Thyroid gland (tissue), 4 donors: ENCODE results near the gene NR6A1. TPM values are rescaled to one million over a fixed set of nuclear protein-coding genes. Genes with fewer than 3 reads are reported as not detected.

Source experiments
- DNase-seq, 2 donors: peaks; one replicate each; pipeline ENCODE4 v3.0.0-alpha.2; 2019
- H3K27ac ChIP-seq, 3 donors: fragments of 200-600 bp; sonication (generic); 1 replicate in 2 of 3; 2 replicates in 1 of 3; pipeline ENCODE4 v1.5.1; 2016 to 2019; ENCODE audit warnings: mild to moderate bottlenecking in 1 of 3, moderate library complexity in 1 of 3
- H3K27me3 ChIP-seq: fragments of 200-600 bp; sonication (generic); one replicate; pipeline ENCODE4 v1.5.1; 2019
- H3K36me3 ChIP-seq, 2 donors: fragments of 200-600 bp; sonication (generic); one replicate each; pipeline ENCODE4 v1.5.1; 2016 to 2019
- H3K4me1 ChIP-seq, 2 donors: fragments of 200-600 bp; sonication (generic); one replicate each; pipeline ENCODE4 v1.5.1; 2017 to 2019
- H3K4me3 ChIP-seq, 3 donors: fragments of 200-600 bp; sonication (generic); replicated peaks in 1 of 3; 1 replicate in 2 of 3; 2 replicates in 1 of 3; pipeline ENCODE4 v1.5.1; 2016; ENCODE audit warnings: mild to moderate bottlenecking in 1 of 3
- H3K9me3 ChIP-seq: fragments of 200-600 bp; sonication (generic); one replicate; pipeline ENCODE4 v1.5.1; 2017
- CTCF ChIP-seq, 6 experiments: fragments of 200-600 bp in 3 of 6; fragments of 450-650 bp in 3 of 6; sonication (generic) in 3 of 6; IDR thresholded peaks; one replicate each; pipeline ENCODE4 v1.5.1; 2016 to 2019; ENCODE audit warnings: antibody characterized with exemption in 6 of 6, mild to moderate bottlenecking in 2 of 6, inconsistent platforms in 1 of 6, moderate library complexity in 1 of 6
- POLR2A ChIP-seq, 2 donors: fragments of 450-650 bp; IDR thresholded peaks; one replicate each; pipeline ENCODE4 v1.6.1; 2017; ENCODE audit warnings: antibody characterized with exemption in 2 of 2, mild to moderate bottlenecking in 2 of 2, moderate library complexity in 1 of 2
- WGBS, 2 donors: methylation state at CpG; one replicate each; pipeline ENCODE4 v1.1.5; 2017; 5-methylcytosine and 5-hydroxymethylcytosine counted together
- intact Hi-C: fragments of 100-400 bp; cut with DNase I; formaldehyde crosslinking; loops from one replicate; pipeline ENCODE4 v1.15.1; 2023
- total RNA-seq, 4 donors: library from RNA; depleted of rRNA; stranded (reverse); fragments of >200 nt; gene quantifications; one replicate each; pipeline ENCODE4 v1.2.3, GENCODE V29; 2016

NR6A1 gene
- total RNA-seq, 4 donors from 2014 or later, result 15.3 to 25.0 (median 19.3) TPM

GRCh38 chr9:124499216-124499615, 271.9 kb downstream of the NR6A1 start:
- Histone ChIP-seq H3K27me3 (peaks cover 23% of the 10 kb centered on the region), H3K36me3 (no peaks in the 10 kb centered on the region)

GRCh38 chr9:124498499-124499146, 272.5 kb downstream of the NR6A1 start:
- intact Hi-C loops, result no loop called here
- WGBS, 2 donors, result 55 to 80% methylated on average over 3 to 11 of the region's 15 CpGs
- TF ChIP-seq POLR2A (IDR thresholded peaks at IDR 0.05), result no peak
- no peak for TF ChIP-seq CTCF (IDR thresholded peaks at IDR 0.05)
- Histone ChIP-seq H3K27ac (no peak overlapping the region), H3K36me3 (no peaks in the 10 kb centered on the region), H3K9me3 (no peaks in the 10 kb centered on the region), H3K27me3 (peaks cover 19% of the 10 kb centered on the region), H3K4me3 (no peak overlapping the region), H3K4me1 (peaks cover 0 to 10% of the 10 kb centered on the region in 2 donors)
- DNase-seq, result no peak

More at GRCh38 chr9:124499216-124499615, 271.9 kb downstream of the NR6A1 start:
- intact Hi-C loops, result no loop called here
- DNase-seq, result no peak
- Histone ChIP-seq H3K27ac (no peak overlapping the region), H3K4me3 (no peak overlapping the region), H3K9me3 (no peaks in the 10 kb centered on the region), H3K4me1 (peaks cover 3 to 16% of the 10 kb centered on the region in 2 donors)
- TF ChIP-seq POLR2A (IDR thresholded peaks at IDR 0.05) (no peak), CTCF (IDR thresholded peaks at IDR 0.05) (no peak)
- 83 to 90% methylated on average over 3 of the region's 3 CpGs for WGBS, 2 donors

GRCh38 chr9:124498040-124498439, 273.1 kb downstream of the NR6A1 start:
- Histone ChIP-seq H3K27me3 (peaks cover 13% of the 10 kb centered on the region), H3K27ac (no peak overlapping the region), H3K9me3 (no peaks in the 10 kb centered on the region), H3K4me1 (peaks cover 0 to 4% of the 10 kb centered on the region in 2 donors), H3K4me3 (no peak overlapping the region), H3K36me3 (no peaks in the 10 kb centered on the region)
- no peak for DNase-seq
- TF ChIP-seq CTCF (IDR thresholded peaks at IDR 0.05) (no peak), POLR2A (IDR thresholded peaks at IDR 0.05) (no peak)
- WGBS, 2 donors, result 69 to 75% methylated on average over 6 of the region's 6 CpGs
- intact Hi-C loops, result no loop called here

DNA sequence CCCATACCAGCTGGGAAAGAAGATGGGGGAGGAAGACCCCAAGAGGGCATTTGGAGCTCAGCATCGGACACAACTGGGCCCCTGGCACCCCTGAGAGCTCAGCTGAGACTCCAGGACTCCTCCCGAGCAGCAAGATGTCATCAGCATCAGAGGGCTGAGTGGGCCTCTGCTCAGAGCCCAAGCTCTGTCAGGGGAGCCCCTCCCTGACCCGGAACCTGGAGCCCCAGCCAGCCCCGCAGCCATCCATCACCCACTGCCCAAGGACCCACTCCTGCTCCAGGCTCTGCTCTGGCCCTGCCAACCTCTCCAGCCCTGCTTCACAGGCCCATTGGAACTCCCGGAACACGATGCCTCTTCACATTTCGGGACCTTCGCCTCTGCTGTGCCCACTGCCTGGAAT, 273.7 kb downstream of the NR6A1 start:
- H3K4me1 ChIP-seq, result no peaks in the 10 kb centered on the region
- H3K27me3 ChIP-seq, result peaks cover 7% of the 10 kb centered on the region
- H3K27ac ChIP-seq, result no peak overlapping the region
- intact Hi-C loops, result no loop called here
- no peak for DNase-seq
- H3K36me3 ChIP-seq, result no peaks in the 10 kb centered on the region
- 90 to 94% methylated on average over 8 of the region's 8 CpGs for WGBS, 2 donors
- TF ChIP-seq POLR2A (IDR thresholded peaks at IDR 0.05) (no peak), CTCF (IDR thresholded peaks at IDR 0.05) (no peak)
- H3K4me3 ChIP-seq, result no peak overlapping the region
- H3K9me3 ChIP-seq, result no peaks in the 10 kb centered on the region

DNA sequence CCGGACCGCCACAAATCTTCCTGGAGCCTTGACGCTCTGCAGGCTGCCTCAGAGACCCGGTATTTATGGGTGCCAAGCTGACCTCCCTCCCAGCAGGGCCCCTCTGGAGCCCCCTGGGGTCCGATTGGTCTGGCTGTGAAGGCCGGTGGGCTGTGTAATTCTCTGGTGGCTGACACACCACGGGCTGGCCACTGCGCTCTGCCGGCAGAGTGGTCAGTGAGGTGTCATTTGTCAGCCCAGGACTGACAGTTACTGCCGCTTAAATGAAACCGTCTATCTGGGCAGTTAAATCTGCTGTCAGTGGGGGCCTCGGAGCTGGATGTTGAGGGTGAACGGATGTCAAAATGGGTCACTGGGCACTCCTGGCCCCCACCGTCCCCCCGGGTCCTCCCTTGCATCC, 274.6 kb downstream of the NR6A1 start:
- WGBS, 2 donors, result 89% methylated on average over 4 to 14 of the region's 15 CpGs
- TF ChIP-seq POLR2A (IDR thresholded peaks at IDR 0.05) (no peak), CTCF (IDR thresholded peaks at IDR 0.05) (no peak)
- Histone ChIP-seq H3K27me3 (no peaks in the 10 kb centered on the region), H3K36me3 (no peaks in the 10 kb centered on the region), H3K4me1 (no peaks in the 10 kb centered on the region), H3K9me3 (no peaks in the 10 kb centered on the region), H3K4me3 (no peak overlapping the region), H3K27ac (no peak overlapping the region)
- intact Hi-C loops, result no loop called here
- no peak for DNase-seq
